ENCODE measurements around the gene EIF4E1B. TPM values are rescaled to one million over a fixed set of nuclear protein-coding genes. Genes with fewer than 3 reads are reported as not detected.

The EIF4E1B gene
- polyA plus RNA-seq, 2 of the 4 experiments (the other 2 are of a cell fraction) = not detected

- H3K4me3 ChIP-seq = no peak overlapping the region
- POLR2A ChIA-PET = no interaction called here
- FAIRE-seq (no peak), DNase-seq (ENCODE audit: low read depth in 1 of 2, low spot score in 1 of 2) (no peak), ATAC-seq (no peak)
- peaks cover 40% of the 10 kb centered on the region for H3K4me1 ChIP-seq
- no peak overlapping the region for H3K4me2 ChIP-seq
- H3K27ac ChIP-seq = no peak overlapping the region
- CTCF ChIA-PET = interaction anchor here (0.7 to 1.3 kb wide), 2 partner anchors 54 to 201 kb away, joined by 3 to 4 read pairs; no protein-coding TSS in a partner anchor
- H3K9me3 ChIP-seq = no peaks in the 10 kb centered on the region
- TF ChIP-seq NFE2L2 (conservative IDR thresholded peaks at IDR 0.05; ENCODE audit: low read length) = no peak
- WGBS (ENCODE audit: missing lambda C conversion rate) = 43% methylated on average over 6 of the region's 7 CpGs
These were observed 14.0 kb upstream of the EIF4E1B start for GRCh38 chr5:176616511-176616910.

GRCh38 chr5:176618783-176619182 is 11.7 kb upstream of the EIF4E1B start:
- no peak for DNase-seq (ENCODE audit: low read depth in 1 of 2, low spot score in 1 of 2)
- FAIRE-seq = no peak
- no peak overlapping the region for H3K27ac ChIP-seq
- WGBS (ENCODE audit: missing lambda C conversion rate) = 79% methylated on average over 18 of the region's 19 CpGs
- peaks cover 35% of the 10 kb centered on the region for H3K4me1 ChIP-seq
- H3K4me3 ChIP-seq = no peak overlapping the region; the same call in 2 of the 3 replicates
- H3K4me2 ChIP-seq = peak overlapping the region; percentile 91
- no peaks in the 10 kb centered on the region for H3K9me3 ChIP-seq
- CTCF ChIA-PET = interaction anchor here (0.8 to 1.3 kb wide), 4 partner anchors 11 to 227 kb away, joined by 3 to 5 read pairs (median 4); no protein-coding TSS in a partner anchor
- no peak for ATAC-seq
- POLR2A ChIA-PET = no interaction called here
- TF ChIP-seq BHLHE40 (IDR thresholded peaks at IDR 0.05; ENCODE audit: low read depth, low read length) (no peak), EHF (CRISPR knock-in tag; IDR thresholded peaks at IDR 0.05) (no peak), CBX2 (IDR thresholded peaks at IDR 0.05; ENCODE audit: borderline replicate concordance, low read depth) (no peak), BCL3 (IDR thresholded peaks at IDR 0.05) (no peak), JUNB (IDR thresholded peaks at IDR 0.05) (no peak), HES2 (IDR thresholded peaks at IDR 0.05) (no peak), HOXB5 (CRISPR knock-in tag; IDR thresholded peaks at IDR 0.05) (no peak), ZNF302 (CRISPR knock-in tag; IDR thresholded peaks at IDR 0.05) (no peak), CHD4 (IDR thresholded peaks at IDR 0.05; ENCODE audit: borderline replicate concordance) (no peak), SMC3 (IDR thresholded peaks at IDR 0.05) (no peak)

- H3K4me3 ChIP-seq = peak overlapping the region; percentile 38; the same call in 2 of the 3 replicates
- ChIA-PET CTCF (interaction anchor here (0.8 to 1.3 kb wide), 4 partner anchors 12 to 226 kb away, joined by 3 to 5 read pairs (median 4); no protein-coding TSS in a partner anchor), POLR2A (no interaction called here)
- 12% methylated on average over 11 of the region's 31 CpGs for WGBS (ENCODE audit: missing lambda C conversion rate)
- FAIRE-seq (no peak), ATAC-seq (peak; percentile 63 to 89), DNase-seq (ENCODE audit: low read depth in 1 of 2, low spot score in 1 of 2) (peak; percentile 84 to 86)
- H3K4me2 ChIP-seq = peak overlapping the region; percentile 91
- peaks cover 31% of the 10 kb centered on the region for H3K4me1 ChIP-seq
- H3K27ac ChIP-seq = no peak overlapping the region
- TF ChIP-seq E2F6 (IDR thresholded peaks at IDR 0.05; ENCODE audit: borderline replicate concordance, low read depth) (peak; percentile 35; the same call in 1 of the 2 replicates), RNF2 (IDR thresholded peaks at IDR 0.05; ENCODE audit: borderline replicate concordance, low read depth) (no peak), CEBPB (IDR thresholded peaks at IDR 0.05) (no peak), ESRRA (IDR thresholded peaks at IDR 0.05; ENCODE audit: borderline replicate concordance, low read length) (no peak), FOSB (CRISPR knock-in tag; IDR thresholded peaks at IDR 0.05) (no peak), BHLHE40 (IDR thresholded peaks at IDR 0.05; ENCODE audit: low read depth, low read length) (no peak), GATA3 (IDR thresholded peaks at IDR 0.05; ENCODE audit: borderline replicate concordance) (no peak), FOXS1 (CRISPR knock-in tag; IDR thresholded peaks at IDR 0.05) (no peak), PBX3 (IDR thresholded peaks at IDR 0.05) (no peak), BCL3 (IDR thresholded peaks at IDR 0.05) (no peak), MAX (IDR thresholded peaks at IDR 0.05) (peak; percentile 47; the same call in 1 of the 2 replicates), CTCF (IDR thresholded peaks at IDR 0.05) (peak; percentile 22; the same call in 2 of the 3 replicates), EHF (CRISPR knock-in tag; IDR thresholded peaks at IDR 0.05) (no peak), TFCP2L1 (CRISPR knock-in tag; IDR thresholded peaks at IDR 0.05) (no peak), SMC3 (IDR thresholded peaks at IDR 0.05) (peak; percentile 47; the same call in 2 of the 3 replicates), RAD21 (conservative IDR thresholded peaks at IDR 0.05 in 1 of 2, IDR thresholded peaks at IDR 0.05 in 1 of 2) (peak; percentile 64 to 65), ZC3H11A (IDR thresholded peaks at IDR 0.05) (no peak)
- H3K9me3 ChIP-seq = no peaks in the 10 kb centered on the region
These were observed 11.3 kb upstream of the EIF4E1B start for GRCh38 chr5:176619203-176619568.
